ENCODE results near the gene AMDHD1.
"Not testable (repeated sequence)": the region's sequence is repeated elsewhere in the genome, so short reads cannot be mapped to it uniquely, and the experiment has no call there.

Gene AMDHD1

DNA sequence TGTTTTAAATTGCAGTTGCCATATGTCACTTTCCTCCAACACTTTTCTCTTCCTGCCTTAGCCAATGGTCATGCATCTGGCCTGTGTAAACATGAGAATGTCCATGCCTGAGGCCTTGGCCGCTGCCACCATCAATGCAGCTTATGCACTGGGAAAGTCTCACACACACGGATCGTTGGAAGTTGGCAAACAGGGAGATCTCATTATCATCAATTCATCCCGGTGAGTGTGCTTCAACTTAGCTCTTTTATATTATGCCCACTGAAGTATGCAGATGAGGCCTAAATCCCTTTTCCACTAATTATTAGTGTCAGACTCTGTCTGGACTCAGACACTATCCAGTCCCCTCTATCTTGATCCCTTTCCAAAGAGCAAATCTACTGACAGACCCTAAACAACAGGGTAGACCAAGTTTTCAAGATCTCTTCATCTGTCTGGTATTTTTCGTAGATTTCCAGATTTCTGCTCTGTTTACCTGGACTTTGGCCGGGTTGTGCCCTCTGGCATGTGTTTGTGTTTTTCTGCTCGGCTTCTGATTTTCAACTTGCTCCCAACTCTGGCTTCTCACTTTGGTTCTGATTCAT is 23.2 kb downstream of the AMDHD1 start:
- no peak for DNase-seq

DNA sequence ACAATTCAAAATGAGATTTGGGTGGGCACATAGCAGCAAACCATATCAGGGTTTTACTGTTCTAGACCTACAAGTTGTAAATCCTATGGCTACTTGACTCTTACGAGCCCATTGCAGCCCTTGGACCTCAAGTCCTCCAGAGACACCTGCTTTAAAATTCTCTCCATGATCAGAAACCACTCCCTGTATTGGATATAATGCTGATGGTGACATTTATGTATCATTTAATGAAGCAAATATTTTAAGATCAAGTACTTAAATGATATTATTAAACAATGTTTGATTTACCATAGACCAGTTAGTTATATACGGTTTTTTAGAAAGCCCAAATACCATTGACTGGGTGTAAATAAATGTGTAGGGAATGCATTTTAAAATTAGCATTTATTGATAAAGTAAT is 24.2 kb downstream of the AMDHD1 start:
- no peak for DNase-seq

GRCh38 chr12:95969116-95969515 is 26.0 kb downstream of the AMDHD1 start:
- DNase-seq, result not testable (repeated sequence)

DNA sequence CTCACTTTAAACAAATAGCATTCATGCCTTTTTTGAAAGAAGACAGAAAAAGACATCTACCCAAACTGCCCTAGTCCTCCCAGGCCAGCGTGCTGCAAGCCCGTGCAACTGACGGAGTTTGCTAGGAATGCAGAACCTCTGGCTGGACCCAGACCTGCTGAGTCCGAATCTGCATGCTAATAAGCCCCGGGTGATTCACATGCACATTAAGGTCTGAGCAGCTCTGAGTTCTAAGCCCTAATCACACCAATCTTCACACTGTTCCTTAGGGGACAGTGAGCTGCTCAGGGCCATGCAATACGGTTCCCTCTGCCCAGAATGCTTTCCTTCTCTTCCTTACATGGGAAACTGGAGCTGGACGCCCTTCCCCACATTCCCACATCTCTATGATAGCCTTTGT is 27.8 kb downstream of the AMDHD1 start:
- no peak for DNase-seq

DNA sequence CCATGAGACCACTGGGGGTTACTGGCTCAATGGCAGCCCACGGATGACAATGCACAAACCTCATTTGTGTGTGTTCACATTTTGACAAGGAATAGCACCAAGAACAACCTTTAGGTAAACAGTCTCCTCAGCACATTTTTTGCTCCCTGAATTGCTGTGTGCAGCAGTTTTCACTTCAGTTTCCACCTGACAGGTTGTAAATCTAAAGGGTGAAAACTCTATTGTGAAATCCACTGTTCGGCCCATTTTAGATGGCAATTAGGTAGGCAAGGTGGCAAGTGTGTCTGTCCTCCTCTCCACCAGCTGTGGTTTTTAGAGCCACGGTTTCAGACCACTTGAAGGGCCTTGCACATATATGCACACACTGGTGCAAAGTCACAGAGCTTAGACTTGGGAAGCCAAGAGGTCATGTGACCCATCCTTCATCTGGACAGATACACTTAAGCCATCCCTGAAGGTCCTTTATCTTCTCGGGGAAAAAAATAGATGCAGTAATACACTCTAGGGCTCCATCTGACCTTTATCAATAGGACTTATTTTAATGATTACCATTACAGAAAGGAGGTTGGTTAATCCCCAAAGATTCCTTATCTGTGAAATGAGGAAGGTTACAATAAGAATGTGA is 29.8 kb downstream of the AMDHD1 start:
- DNase-seq, result no peak

- DNase-seq, result no peak
These were observed 31.2 kb downstream of the AMDHD1 start for GRCh38 chr12:95974358-95974757.

GRCh38 chr12:95975491-95975890 is 32.4 kb downstream of the AMDHD1 start:
- DNase-seq, result no peak

DNA sequence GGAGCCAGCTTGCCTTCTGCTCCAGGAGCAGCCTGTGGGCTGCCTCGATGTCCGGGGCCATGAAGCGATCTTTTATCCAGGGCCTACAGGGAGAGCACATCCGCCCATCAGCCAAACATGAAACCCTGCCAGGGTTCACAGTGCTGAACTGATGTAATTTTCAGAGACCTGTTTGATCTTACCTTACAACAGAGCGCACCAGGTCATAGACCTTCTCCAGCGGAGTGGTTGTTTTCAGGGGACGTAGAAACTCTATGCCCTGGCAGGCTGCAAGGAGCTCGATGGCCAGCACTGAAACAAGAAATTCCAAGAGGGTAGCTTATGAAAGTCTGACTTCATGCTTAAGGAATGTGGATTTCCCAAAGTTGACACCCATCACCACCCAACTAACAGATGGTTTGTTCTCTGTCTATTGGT is 33.3 kb downstream of the AMDHD1 start:
- DNase-seq, result no peak

- no peak for DNase-seq
These were observed 34.7 kb downstream of the AMDHD1 start for GRCh38 chr12:95977764-95978305.

DNA sequence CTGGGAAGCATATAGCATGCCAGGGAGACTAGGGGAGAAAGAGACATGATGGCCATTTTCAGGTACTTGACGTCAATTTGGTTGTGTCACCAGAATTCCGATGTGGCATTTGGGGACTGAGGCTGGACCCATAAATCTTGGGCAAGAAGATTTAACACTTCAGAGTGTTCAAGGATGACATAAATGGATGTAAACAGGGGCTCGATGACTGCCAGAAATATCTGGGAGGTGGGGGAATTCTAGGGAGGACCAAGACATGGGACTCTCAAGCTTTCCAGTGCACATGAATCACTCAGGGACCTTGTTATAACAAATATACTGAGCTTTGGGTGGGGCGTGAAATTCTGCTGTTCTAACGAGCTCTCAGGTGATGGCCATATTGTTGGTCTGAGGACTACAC is 35.2 kb downstream of the AMDHD1 start:
- DNase-seq, result no peak

- no peak for DNase-seq
These were observed 35.6 kb downstream of the AMDHD1 start for GRCh38 chr12:95978774-95979173.

- DNase-seq, result no peak
These were observed 37.3 kb downstream of the AMDHD1 start for GRCh38 chr12:95980437-95980836.

GRCh38 chr12:95982602-95983001 is 39.5 kb downstream of the AMDHD1 start:
- DNase-seq, result no peak

DNA sequence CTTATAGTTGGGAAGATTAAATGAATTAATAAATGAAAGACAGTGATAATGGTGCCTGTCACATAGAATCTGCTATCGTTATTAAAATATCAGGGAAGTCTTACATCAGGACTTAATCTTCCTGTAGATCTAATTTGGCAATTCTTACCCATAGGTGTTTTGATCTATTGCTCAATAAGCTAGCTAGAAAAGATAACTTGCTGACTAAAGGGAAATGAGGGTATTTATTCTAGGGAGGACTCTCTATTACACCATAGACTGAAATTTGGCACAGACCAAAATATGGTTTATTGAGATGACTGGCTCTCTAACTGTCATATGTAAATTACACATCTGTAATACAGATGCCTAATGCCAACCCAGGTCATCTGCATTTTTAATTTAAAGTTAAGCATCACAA is 41.6 kb downstream of the AMDHD1 start:
- DNase-seq, result no peak

DNA sequence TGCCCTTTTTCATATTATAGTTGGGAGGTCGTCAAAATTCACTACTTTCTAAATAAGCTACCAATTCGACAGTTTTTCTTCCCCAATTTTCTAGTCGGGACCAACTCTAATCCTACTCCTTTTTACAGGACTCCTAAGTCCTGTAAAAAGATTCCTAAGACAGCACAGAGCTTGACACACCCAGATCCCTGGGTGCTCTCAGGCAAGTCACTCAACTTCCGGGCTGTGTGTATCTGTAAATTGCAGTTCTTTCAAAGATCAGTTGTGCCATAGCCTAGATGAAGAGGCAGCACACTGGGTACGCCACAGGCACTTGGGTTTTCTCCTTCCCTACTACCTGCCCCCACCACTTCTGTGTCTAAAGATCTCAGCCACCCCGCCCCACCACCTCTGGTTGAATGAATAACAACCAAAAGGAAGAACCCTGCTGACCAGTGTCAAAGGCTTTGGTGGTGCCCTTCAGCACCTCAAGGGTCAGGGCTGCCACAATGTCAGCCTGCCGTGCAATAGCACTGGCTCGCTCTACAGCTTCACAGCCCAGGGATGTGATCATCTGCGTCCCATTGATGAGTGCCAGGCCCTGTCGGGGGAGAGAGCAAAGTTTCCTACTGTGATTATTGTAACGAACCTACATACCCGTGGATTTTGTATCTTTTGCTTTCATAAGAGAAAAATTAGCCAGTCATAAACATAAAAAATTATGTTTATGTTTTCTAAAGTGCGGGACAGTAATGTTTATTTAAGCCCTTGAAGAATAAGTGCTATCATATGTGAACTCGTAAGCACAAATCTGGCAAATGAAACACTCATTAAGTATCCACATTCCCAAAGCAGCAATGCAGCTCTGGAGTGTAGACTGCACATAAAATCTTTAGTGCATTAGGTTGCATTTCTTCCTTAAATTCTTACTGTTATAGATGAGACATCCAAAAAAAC is 43.8 kb downstream of the AMDHD1 start:
- DNase-seq, result no peak

DNA sequence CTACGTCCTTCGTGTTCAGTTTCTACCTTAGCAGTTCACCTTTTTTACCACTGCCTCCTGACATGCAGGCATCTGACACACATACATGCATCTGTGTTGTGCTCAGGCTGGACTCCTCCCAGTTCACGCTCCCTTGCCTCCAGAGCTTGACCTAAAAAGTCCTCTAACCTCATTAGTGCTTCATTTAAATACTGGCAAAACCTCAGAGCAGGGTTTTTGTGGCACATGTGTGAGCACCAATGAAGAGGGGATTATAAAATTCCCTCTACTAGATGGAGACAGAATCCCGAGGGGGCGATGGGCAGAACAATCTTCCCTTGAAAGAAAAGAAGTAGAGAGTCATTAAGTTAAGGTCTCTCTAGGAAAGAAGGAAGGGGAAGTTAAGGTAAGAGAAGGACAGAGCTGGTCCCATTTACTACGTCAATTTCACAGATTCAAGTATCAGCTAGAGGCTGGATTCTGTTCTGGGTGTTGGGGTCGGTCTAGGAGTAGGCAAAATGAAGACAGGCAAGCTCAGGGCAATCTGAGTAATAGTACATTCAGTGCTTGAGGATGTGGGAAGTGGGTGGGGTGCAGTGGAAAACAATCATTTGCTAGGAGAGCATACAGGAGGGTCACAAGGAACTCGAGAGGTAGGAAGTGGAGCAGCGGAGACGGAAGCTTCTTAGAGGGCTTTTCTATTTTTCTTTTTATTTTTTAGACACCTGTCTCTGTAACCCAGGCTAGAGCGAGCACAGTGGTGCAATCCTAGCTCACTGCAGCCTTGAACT is 45.6 kb downstream of the AMDHD1 start:
- no peak for DNase-seq

- no peak for DNase-seq
These were observed 46.5 kb downstream of the AMDHD1 start for GRCh38 chr12:95989504-95990123.

GRCh38 chr12:95990136-95990535 is 47.0 kb downstream of the AMDHD1 start:
- DNase-seq, result no peak

GRCh38 chr12:95993907-95994306 is 50.8 kb downstream of the AMDHD1 start:
- no peak for DNase-seq

GRCh38 chr12:95994476-95994875 is 51.3 kb downstream of the AMDHD1 start:
- DNase-seq, result no peak

DNA sequence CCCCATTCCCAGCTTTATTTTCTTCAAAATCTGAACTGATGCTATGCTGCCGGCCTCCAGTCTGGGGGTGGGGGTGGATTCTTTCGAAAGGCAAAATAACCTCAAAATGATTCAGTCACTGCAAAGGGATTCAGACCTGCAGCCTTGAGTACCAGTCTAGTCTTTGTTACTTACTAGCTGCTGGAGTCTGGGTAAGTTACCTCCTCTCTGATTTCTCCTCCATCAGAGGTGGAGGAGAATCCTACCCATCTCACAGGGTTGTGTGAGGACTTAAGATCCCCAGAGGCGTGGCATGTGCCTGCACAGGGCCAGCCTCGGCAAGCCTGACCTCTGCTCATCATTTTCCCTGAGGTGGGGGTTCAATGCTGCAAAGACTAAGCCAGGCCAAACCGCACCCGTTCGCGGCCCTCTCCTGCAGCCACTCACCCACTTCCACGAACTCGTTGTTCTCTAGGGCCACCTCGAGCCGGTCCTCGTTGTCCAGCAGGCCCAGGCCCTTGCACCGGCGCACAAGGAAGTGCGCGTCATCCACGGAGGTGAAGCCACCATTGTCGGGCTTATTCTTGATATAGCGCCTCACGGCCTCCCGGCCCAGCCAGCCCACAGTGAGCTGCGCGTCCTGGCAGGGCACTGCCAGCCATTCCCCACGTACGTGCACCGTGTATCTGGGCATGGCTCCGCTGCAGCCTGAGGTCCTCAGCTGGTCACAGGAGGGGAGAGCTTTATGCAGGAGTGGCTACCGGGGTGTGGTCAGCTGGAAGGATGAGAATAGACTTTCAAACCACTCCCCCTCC is 52.3 kb downstream of the AMDHD1 start:
- no peak for DNase-seq

All from T1000 (cell line).